HG03558 (cell line): ENCODE measurements around the gene PTGDR2.

Experiments
- ATAC-seq: cut with Tn5 transposase; IDR thresholded peaks from one replicate; pipeline ENCODE4 v1.9.1; 2021; ENCODE audit warnings: moderate number of reproducible peaks; ENCODE audit not compliant: unreplicated experiment; ENCODE audit errors: extremely low read depth

Gene PTGDR2

DNA sequence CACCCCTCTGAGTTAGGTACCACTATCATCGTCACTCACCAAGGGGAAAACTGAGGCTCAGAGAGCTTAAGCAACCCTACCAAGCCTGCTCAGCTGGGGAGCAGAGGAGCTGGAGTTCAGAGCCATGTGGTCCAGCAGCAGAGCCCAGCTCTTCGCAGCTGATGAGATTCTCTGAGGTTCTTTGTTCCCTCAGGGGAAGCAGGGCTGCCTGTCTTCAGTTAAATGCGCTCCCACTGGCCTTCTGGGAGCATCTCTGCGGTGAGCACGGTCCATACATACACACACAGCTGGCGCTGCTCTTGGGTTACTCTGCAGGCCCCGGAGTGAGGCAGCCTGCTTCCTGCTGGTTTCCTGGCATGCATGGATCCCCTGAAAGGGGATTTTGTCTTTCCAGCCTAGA, 5.2 kb upstream of the PTGDR2 start:
- ATAC-seq, result no peak

DNA sequence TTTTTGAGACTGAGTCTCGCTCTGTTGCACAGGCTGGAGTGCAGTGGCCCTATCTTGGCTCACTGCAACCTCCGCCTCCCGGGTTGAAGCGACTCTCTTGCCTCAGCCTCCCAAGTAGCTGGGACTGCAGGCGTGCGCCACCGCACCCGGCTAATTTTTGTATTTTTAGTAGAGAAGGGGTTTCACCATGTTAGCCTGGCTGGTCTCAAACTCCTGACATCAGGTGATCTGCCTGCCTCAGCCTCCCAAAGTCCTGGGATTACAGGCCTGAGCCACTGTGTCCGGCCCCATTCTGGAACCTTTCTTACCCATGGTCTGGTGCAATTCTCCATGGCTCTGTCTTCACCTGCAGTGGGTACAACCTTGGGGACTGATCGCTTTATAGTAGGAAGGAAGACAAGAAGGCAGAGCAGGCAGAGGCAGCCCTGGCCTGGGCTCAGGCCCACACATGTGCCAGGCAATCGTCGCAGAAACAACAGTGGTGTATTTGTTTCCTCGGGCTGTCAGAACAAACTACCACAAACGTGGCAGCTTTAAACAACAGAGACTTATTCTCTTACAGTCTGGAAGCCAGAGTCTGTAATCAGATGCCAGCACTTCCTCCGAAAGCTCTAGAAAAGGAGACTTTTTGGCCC, 4.0 kb upstream of the PTGDR2 start:
- ATAC-seq, result no peak

DNA sequence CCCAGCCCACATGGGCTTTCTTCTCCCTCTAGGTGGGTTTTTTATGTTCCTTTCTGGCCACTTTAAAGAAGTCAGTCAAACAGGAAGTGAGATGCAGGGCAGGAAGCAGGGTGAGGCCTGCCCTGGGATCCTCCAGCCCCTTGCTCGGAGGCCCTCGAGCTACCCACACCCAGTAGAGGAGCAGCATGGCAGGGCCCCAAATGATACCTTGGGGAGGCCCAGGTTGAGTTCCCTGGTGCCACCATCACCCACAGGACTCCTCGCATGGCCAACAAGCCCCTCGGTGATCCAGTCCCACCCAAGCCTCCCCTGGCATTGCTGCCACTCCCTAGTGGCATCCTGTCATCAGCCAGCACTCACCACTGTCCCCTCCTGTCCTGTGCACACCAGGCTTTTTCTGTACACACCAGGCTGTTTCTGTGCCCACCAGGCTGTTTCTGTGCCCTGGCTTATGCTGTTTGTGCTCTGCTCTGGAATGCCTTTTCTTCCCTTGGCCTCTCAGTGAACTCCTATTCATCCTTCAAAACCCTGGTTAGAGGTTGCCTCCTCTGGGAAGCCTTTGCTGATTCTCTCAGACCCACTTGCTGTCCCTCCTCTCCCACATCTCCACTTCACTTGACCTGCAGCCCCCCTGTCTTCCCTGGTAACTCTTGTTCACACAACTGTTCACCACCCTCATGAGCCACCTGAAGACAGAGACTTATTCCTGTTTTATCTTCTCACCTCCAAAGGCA, 3.1 kb upstream of the PTGDR2 start:
- no peak for ATAC-seq

DNA sequence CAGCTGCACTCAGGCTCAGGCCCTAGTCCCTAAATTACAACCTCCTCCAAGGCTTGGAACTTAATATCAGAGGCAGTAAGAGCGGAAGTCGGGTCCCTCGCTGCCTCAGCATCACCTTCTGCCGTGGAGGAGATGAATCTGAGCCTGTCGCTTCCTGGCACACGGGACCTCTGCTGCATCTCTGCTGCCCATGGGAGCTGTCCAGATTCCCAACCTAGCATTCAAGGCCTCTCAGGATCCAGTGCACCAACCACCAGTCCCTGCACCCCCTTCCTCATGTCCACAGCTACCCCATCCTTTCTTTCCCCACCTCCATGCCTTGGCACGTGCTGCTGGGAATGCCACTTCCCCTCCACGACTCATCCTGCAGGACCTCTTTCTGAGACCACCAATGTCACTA, 2.5 kb upstream of the PTGDR2 start:
- no peak for ATAC-seq

DNA sequence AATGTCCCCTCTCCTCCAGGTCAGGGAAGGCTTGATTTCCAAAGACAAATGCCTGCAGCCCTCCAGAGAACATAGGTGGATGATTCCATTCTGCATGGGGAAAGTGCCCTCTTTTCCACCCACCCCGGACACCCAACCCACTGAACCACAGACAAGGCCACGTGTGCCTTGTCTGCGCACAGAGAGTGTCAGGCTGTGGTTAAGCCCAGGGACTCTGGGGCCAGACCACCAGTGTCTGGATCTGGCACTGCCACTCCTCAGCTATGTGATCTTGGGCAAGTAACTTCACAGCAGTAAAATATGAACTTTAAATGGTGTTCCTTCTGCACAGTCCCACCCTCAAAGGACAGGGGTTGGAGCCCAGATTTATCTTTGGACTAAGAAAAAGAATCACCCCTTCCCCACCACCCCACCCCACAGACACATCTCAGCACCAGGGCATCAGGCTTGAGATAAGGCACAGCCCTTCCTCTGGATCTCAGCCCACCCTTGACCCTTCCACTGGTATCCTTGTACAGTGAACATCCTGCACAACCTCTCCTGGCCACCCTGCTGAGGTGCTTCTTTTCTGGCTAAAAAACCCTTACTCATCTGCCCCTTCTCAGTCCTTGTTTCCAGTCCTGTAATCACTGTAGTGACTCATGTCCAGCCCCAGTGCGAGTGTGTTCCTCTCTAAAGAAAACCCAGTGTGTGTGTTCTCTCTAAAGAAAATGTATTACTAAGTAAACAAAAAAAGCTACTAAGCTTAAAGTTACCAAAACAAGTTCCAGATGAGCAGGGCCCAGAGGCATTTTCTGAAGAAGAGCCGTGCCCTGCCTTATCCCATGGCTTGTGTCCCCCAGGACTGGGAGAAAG, 1.9 kb upstream of the PTGDR2 start:
- ATAC-seq, result no peak

DNA sequence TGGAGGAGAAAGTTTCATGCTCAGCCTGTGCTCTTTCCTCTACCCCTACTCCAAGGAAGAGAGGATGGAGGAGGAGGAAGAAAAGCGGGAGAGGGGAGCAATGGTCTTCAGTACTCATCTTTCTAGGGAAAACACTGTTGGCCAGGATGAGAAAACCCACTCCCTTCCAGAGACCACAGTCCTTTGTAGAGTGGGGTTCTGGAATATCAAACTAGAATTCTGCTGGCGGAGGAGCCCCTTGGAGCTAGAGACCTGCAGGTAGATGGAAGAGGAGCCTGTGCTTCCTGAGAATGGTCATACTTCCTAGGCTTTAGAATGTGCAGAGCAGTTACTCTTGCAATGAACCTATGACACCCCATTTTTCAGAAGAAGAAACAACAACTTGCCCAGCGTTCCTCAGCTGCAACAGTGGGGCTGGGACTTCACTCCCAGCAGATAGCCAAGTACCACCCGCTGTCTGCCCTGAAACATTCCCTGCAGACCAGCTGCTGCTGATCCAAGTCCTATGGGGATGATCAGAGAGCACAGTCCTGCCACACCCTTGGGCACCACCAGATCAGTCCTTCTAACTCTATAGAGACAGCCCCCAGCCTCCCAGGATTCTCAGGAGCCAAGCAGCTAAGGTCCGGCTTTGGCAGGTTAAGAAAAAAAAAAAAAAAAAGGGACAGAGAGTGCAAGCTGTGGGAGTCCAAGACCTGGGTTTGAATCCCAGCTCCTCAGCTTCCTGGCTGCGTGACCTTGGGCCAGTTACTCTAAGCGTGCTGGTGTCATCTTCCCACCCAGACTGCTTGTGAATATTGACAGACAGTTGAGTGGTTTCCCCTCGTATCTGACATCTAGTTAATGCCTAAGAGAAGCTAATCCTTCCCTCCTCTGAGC, 664 bp downstream of the PTGDR2 start:
- ATAC-seq, result no peak

DNA sequence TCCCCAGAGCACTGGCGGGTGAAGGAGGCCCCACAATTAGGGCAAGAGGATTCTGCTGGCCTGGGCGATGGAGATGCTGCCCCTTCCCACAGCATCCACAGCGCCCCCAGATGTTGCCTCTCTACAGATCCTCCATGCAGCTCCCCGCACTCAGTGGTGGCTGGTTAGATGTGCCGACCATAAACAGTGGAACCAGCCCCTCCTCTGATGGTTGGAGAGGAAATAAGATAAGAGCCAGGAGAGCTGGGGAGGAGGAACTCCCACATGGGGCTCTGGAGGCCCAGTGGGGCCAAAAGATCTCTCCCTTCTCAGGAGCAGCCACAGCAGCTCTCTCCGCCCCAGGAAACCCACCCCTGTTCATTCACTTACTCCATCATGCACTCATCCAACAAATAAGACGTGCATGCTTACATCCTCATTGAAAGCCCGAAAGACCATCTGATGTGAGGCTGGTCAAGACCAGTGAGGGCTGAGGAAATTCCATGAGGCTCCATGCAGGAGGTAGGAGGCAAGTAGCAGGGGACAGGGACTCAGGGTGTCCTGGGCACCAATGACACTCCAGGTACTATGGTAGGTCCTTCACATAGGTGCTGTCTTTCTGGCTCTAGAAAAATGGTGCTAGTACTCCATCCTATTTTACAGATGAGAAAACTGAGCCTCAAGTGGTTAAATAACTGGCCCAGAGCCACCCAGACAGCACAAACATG, 1.5 kb downstream of the PTGDR2 start:
- no peak for ATAC-seq

DNA sequence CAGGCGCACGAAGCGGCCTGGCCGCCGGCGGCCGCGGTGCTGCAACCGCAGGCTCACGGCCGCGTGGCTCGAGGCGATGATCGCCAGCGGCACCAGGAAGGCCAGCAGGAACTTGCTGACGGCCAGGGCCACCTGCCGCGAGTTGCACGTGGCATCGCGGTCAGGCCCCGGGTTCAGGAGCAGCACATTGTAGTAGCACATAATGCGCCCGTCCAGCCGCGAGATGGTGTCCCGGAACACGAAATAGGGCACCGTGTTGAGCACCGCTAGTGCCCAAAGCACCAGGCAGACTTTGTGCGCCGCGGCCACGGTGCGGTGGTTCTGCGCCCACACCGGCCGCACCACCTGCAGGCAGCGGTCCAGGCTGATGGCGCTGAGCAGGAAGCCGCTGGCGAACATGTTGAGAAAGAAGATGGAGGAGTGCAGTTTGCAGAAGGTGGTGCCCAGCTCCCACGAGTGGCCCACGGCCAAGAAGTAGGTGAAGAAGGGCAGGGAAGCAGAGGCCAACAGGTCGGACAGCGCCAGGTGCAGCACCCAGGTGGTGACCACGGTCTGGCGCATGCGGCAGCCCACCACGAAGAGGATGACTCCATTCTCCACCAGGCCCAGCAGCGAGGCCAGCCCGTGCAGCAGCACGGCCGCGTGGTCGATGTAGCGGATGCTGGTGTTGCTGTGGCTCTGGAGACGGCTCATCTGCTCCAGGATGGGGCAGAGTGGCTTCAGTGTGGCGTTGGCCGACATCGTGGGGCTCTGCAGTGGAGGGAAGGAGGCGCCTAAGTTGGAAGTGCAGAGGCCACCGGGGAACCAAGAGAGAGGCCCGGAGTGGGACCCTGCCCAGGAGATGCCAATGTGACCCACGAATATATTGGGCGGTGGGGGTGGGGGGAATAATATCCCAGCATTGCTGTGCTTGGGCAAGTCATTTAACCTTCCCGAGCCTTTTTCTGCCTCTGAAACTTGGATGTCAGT, 2.5 kb downstream of the PTGDR2 start:
- ATAC-seq, result no peak

DNA sequence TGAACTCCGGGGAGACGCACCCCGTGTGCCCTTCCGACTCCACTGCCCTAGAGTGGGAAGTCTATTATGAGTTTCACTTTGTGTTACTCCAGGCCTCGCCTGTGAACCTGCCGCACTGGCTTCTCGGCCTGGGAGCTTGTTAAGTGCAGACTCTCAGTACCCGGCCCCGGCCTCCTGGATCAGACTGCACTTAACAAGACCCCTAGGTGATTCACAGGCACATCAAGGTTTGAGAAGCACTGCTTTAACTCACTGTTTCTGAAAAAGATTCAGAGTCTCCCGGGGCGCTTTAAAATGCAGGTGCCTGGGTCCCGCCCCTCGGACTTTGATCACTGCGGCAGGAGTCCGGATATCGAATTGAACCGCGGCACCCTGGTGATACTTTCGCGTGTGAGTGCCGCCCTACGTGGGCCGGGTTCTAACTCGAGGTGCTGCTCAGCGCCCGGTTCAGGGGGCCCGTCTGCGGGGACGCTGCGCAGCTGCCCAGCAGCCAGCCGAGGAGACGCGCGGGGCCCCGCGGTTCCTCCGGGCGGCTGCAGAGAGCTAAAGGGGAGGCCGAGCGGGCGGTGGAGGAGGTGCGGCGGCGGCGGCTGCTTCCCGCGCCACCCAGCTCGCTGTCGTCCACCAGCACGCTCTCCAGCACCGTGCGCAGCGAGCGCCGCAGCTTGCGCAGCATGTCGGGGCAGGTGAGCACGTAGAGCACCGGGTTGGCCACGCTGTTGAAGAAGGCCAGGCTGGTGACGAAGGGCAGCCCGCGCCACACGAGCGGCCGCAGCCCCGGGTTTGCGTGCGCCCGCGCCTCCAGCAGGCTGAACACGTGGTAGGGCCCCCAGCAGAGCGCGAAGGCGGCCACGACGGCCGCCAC, 3.4 kb downstream of the PTGDR2 start:
- no peak for ATAC-seq

DNA sequence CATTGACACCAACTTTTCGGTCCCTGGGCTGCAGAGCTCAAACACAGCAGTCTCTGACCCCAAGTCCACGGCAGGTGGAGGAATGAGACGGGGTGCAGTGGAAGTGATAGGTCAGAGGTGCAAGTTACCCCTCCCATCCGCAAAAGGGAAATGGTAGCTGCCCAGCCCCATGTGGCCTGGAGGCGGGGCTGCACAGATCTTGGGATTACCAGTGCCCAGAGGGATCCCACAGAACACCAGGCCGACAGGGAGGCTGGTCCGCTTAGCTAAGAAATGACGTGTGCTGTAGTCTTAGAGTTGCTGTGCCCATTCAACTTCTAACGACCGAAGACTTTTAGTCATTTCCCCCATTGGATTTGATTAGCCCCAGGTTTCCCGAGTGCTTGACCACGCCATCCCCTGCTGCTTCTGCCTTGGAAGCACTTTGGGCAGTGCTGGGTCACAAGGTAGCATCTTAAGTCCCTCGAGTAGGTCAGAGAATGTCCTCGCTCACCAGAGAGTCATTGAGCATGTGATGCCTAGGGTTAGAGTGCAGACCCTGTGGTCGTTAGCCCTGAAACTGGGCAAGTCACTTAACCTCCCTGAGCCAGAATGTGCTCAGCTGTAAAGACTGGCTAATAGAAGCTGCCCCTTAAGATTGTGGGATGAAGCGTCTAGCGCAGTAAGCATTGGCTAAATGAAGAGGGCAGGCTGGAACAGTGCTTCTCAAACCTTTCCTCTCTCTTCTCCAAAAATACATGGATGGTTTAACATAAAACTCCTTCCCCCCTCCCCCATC, 4.2 kb downstream of the PTGDR2 start:
- no peak for ATAC-seq

DNA sequence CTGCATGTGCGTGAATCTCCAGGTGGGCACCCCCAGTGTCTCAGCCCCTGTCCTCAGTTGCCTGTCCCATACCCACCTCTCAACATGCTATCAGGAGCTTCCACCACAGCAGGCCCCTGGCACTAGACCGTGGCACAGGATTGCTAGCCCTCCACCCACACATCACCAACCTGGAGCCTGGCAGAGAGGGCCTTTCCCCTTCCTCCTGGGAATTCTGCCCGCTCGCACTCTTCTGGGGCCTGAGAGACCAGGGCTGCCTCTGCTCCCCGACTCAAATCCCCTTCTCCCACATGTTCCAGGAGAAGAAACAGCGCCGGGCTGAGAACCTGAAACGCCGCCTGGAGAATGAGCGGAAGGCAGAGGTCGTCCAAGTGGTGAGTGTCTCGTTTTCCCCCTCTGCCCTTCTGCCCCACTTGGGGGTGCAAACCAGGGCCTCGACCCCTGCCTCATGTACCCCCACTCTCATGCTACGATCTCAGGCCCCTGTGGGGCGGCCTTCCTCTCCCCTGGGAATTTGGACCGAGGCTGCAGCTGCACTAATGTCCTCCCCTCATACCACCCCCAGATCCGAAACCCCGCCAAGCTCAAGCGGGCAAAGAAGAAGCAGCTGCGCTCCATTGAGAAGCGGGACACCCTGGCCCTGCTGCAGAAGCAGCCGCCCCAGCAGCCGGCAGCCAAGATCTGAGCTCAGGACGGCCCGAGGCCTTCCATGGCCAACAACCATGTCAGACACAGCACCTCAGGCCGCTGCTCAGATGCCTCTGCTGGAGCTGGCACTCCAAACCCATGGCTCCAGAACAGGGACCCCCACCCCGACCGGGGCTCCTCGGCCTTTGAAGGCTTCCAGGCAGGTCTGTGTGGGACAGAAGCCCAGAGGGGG, 5.9 kb downstream of the PTGDR2 start:
- ATAC-seq, result no peak

DNA sequence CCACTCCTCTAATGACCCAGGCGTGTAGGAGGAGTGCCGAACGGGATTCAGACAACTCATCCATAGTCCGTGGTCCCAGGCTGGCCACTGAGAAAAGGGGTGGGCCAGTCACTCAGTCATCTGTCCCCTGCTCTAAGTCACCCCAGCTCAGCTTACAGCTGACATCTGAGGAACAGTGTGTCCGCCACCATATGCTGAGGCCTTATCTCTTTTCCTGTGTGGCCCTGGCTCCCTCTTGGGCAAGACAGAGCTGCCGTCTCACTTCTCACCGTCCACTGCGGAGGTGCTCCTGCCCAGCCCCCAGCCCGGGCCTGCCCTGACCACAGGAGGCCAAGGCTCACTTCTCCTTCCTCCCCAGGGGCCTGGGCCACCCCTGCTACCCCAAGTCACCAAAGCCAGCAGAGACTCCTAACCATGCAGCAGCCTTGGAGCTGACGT, 7.0 kb downstream of the PTGDR2 start:
- ATAC-seq, result no peak

DNA sequence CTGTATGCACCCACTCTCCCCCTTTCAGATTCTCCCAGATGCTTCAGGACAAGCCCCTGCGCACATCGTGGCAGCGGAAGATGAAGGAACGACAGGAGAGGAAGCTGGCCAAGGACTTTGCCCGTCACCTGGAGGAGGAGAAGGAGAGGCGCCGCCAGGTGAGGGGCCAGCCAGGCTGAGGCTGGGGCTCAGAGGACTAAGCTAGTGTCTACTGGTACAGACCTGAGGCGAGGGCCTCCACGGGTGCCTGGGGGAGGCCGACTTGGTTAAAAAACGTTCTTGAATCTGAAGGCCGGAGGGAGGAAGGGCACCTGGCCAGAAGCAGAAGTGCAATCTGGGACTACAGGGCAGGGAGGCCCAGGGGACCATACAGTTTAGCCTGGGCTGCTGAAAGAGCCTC, 7.9 kb downstream of the PTGDR2 start:
- no peak for ATAC-seq

DNA sequence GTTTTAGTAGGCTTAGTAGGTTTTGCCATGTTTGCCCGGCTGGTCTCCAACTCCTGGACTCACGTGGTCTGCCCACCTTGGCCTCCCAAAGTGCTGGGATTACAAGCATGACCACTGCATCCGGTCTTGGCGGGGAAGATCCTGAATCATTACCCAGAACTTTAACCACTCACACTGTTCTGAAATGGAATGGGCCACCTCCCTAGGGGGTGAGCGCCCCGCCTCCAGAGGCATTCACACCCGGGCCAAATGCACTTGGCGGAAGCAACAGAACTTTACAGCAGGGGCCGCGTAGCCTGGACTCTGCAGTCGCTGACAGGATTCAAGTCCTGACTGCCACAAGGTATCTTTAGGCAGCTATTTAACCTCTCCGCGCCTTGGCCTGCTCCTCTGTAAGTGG, 8.5 kb downstream of the PTGDR2 start:
- no peak for ATAC-seq

DNA sequence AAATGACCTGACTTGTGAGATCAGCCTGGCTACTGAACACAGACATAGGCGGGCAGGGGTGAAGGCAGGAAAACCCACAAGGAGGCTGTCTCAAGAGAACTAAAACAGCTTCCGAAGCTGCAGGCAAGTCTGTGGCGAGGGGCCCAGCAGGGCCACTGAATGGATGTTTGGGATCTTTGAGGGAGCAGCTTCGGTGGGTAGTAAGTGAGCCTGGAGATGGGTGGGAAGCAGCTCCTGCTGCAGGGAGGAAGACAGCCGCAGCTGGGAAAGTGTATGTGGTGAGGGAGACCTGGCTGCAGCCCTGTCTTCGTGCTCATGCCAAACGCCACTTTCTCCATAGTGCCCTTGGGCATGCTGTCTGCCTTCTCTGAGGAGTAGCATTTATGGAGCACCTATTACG, 10.4 kb downstream of the PTGDR2 start:
- no peak for ATAC-seq

DNA sequence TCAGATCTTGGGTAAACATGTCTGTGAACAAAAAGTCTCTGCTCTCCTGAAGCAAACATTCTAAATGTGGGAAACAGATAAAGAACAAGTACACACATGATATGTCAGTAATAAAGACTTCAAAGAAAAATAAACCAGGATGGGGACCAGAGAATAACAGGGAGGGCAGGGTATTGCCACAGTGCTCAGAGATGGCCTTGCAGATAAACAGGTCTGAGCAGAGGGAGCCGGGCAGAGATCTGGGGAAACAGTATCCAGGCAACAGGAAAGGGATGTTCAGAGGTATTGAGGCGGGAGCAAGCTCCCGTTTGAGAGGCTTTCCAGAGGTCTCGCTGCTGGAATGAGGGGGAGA, 10.9 kb downstream of the PTGDR2 start:
- no peak for ATAC-seq
